ENCODE results near the gene TAL1.

- TF ChIP-seq CTCF (IDR thresholded peaks at IDR 0.05), result no peak
- no peak for TF ChIP-seq ZFX (IDR thresholded peaks at IDR 0.05; ENCODE audit: borderline replicate concordance)
Observed at GRCh38 chr1:47211796-47212269, 20.2 kb downstream of the TAL1 start.
